ENCODE results near the gene TBCD.

Gene TBCD

GRCh38 chr17:82938486-82938872 lies 186.6 kb downstream of the TBCD start:
- no peak for DNase-seq (ENCODE audit: extremely low read depth, low read depth)

GRCh38 chr17:82938873-82939620 lies 187.2 kb downstream of the TBCD start:
- no peak for DNase-seq (ENCODE audit: extremely low read depth, low read depth)
- TF ChIP-seq CTCF (IDR thresholded peaks at IDR 0.05; ENCODE audit: low read depth, low read length): no peak

More at GRCh38 chr17:82938486-82938872, 186.6 kb downstream of the TBCD start:
- no peak for TF ChIP-seq CTCF (IDR thresholded peaks at IDR 0.05; ENCODE audit: low read depth, low read length)

GRCh38 chr17:82939621-82940135 lies 187.8 kb downstream of the TBCD start:
- DNase-seq (ENCODE audit: extremely low read depth, low read depth): no peak
- TF ChIP-seq CTCF (IDR thresholded peaks at IDR 0.05; ENCODE audit: low read depth, low read length): no peak

- no peak for DNase-seq (ENCODE audit: extremely low read depth, low read depth)
- TF ChIP-seq CTCF (IDR thresholded peaks at IDR 0.05; ENCODE audit: low read depth, low read length): no peak
These were observed 188.6 kb downstream of the TBCD start for GRCh38 chr17:82940226-82941020.

- no peak for TF ChIP-seq CTCF (IDR thresholded peaks at IDR 0.05; ENCODE audit: low read depth, low read length)
- DNase-seq (ENCODE audit: extremely low read depth, low read depth): no peak
These were observed 189.4 kb downstream of the TBCD start for GRCh38 chr17:82941021-82942001.

- TF ChIP-seq CTCF (IDR thresholded peaks at IDR 0.05; ENCODE audit: low read depth, low read length): no peak
- DNase-seq (ENCODE audit: extremely low read depth, low read depth): no peak
These were observed 190.6 kb downstream of the TBCD start for GRCh38 chr17:82942166-82943130.

All from AG09319 (cell line).